ENCODE results near the gene IGFBP3.

The IGFBP3 gene

GRCh38 chr7:45869426-45869825 lies 51.6 kb downstream of the IGFBP3 start:
- H3K9me3 ChIP-seq (ENCODE audit: control extremely low read depth in 1 of 5, control insufficient read depth in 4 of 5, insufficient read depth in 2 of 5, low read depth in 1 of 5, low read length in 4 of 5), result no peaks in the 10 kb centered on the region
- H3K4me3 ChIP-seq (ENCODE audit: control insufficient read depth in 1 of 7, extremely low read depth in 1 of 7, insufficient read depth in 4 of 7, low read depth in 2 of 7, low read length in 6 of 7), result no peak overlapping the region
- no peak overlapping the region for H3K27ac ChIP-seq (ENCODE audit: insufficient read depth in 1 of 2, low read depth in 1 of 2, low read length in 2 of 2, poor library complexity in 1 of 2, severe bottlenecking in 2 of 2)
- ChIA-PET POLR2A (no interaction called here), CTCF (no interaction called here)
- H3K4me1 ChIP-seq (ENCODE audit: control extremely low read depth in 1 of 4, control insufficient read depth in 4 of 4, insufficient read depth in 4 of 4, low read length in 3 of 4), result no peaks in the 10 kb centered on the region
- no peak for DNase-seq
- H3K27me3 ChIP-seq (replicated peaks in 2 of 5; ENCODE audit: control insufficient read depth in 4 of 5, insufficient read depth in 5 of 5, low read length in 4 of 5), result peaks cover 0 to 7% (median 2%) of the 10 kb centered on the region in 5 experiments
- no peaks in the 10 kb centered on the region for H3K36me3 ChIP-seq (ENCODE audit: control insufficient read depth in 4 of 4, insufficient read depth in 4 of 4, low read length in 3 of 4)
- WGBS (ENCODE audit: insufficient coverage), result 100% methylated on average over 2 of the region's 4 CpGs

DNA sequence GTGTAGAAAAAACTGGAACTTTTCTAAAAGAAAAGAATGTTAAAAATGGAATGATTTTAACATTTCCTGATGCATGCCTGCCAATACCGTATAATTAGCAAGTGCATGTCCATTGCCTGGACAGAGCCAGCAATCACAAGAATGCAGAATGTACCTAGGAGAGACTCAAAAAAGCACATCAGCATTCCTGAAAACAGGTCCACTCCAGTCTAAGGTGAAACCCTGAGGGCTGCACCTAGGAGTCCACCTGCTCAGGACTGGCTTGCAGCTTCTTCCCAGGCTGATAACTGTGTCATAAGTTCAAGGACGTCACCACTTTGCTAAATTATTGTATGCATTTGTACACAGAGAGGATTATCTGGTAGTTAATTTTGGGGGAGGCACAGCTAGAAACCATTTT lies 53.6 kb downstream of the IGFBP3 start:
- CTCF ChIA-PET, result no interaction called here
- Histone ChIP-seq H3K27me3 (replicated peaks in 2 of 5; ENCODE audit: control insufficient read depth in 4 of 5, insufficient read depth in 5 of 5, low read length in 4 of 5) (peaks cover 0 to 9% (median 2%) of the 10 kb centered on the region in 5 experiments), H3K9me3 (ENCODE audit: control extremely low read depth in 1 of 5, control insufficient read depth in 4 of 5, insufficient read depth in 2 of 5, low read depth in 1 of 5, low read length in 4 of 5) (no peaks in the 10 kb centered on the region), H3K4me3 (ENCODE audit: control insufficient read depth in 1 of 7, extremely low read depth in 1 of 7, insufficient read depth in 4 of 7, low read depth in 2 of 7, low read length in 6 of 7) (no peak overlapping the region), H3K4me1 (ENCODE audit: control extremely low read depth in 1 of 4, control insufficient read depth in 4 of 4, insufficient read depth in 4 of 4, low read length in 3 of 4) (no peaks in the 10 kb centered on the region), H3K27ac (ENCODE audit: insufficient read depth in 1 of 2, low read depth in 1 of 2, low read length in 2 of 2, poor library complexity in 1 of 2, severe bottlenecking in 2 of 2) (no peak overlapping the region), H3K36me3 (ENCODE audit: control insufficient read depth in 4 of 4, insufficient read depth in 4 of 4, low read length in 3 of 4) (no peaks in the 10 kb centered on the region)
- WGBS (ENCODE audit: insufficient coverage), result 92% methylated on average over 2 of the region's 2 CpGs
- POLR2A ChIA-PET, result no interaction called here
- no peak for DNase-seq

DNA sequence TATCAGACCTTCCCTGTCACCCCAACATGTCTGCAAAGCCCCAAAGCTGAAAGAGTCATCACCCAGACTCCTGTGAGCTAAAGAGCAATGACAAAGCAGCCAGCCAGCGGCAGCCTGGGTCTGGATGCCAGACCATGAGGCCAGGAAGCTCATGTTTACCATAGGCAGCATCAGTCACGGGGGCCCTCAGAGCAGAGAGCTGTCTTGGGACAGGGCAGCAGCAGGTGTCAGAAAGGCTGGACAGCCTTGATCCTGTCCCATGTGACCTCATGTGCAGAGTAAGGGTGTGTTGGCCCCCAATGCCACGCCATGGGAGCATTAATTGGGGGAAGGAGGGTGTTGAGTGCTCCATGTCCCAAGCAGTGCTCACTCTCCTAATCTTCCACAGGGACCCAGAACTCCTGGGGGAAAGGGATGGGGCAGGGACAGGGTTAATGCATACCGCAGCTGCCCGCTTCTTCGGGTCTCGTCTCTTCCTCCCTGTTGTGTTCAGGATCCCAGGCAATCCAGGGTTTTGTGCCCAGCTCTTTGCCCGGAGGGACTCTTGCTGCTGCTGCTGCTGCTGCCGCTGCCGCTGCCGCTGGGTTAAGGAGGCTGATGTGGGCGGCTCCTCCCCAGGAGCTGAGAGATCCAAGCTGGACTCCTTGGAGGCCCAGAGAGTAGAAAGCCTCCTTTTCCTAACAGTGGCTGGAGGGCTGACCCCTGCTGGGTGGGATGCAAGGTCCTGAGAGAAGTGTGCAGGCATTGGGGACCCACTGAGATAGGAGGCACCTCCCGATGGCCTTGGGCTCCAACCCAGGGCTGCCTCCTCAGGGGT lies 55.3 kb downstream of the IGFBP3 start:
- no peak overlapping the region for H3K4me3 ChIP-seq (ENCODE audit: control insufficient read depth in 1 of 7, extremely low read depth in 1 of 7, insufficient read depth in 4 of 7, low read depth in 2 of 7, low read length in 6 of 7)
- WGBS (ENCODE audit: insufficient coverage), result 84% methylated on average over 12 of the region's 13 CpGs
- POLR2A ChIA-PET, result no interaction called here
- no peaks in the 10 kb centered on the region for H3K9me3 ChIP-seq (ENCODE audit: control extremely low read depth in 1 of 5, control insufficient read depth in 4 of 5, insufficient read depth in 2 of 5, low read depth in 1 of 5, low read length in 4 of 5)
- no peak overlapping the region for H3K27ac ChIP-seq (ENCODE audit: insufficient read depth in 1 of 2, low read depth in 1 of 2, low read length in 2 of 2, poor library complexity in 1 of 2, severe bottlenecking in 2 of 2)
- peaks cover 0 to 11% (median 2%) of the 10 kb centered on the region in 5 experiments for H3K27me3 ChIP-seq (replicated peaks in 2 of 5; ENCODE audit: control insufficient read depth in 4 of 5, insufficient read depth in 5 of 5, low read length in 4 of 5)
- CTCF ChIA-PET, result interaction anchor here (0.9 to 1.2 kb wide), 2 partner anchors 12 to 17 kb away, joined by 3 read pairs; no protein-coding TSS in a partner anchor
- H3K4me1 ChIP-seq (ENCODE audit: control extremely low read depth in 1 of 4, control insufficient read depth in 4 of 4, insufficient read depth in 4 of 4, low read length in 3 of 4), result no peaks in the 10 kb centered on the region
- no peak for DNase-seq
- H3K36me3 ChIP-seq (ENCODE audit: control insufficient read depth in 4 of 4, insufficient read depth in 4 of 4, low read length in 3 of 4), result no peaks in the 10 kb centered on the region

DNA sequence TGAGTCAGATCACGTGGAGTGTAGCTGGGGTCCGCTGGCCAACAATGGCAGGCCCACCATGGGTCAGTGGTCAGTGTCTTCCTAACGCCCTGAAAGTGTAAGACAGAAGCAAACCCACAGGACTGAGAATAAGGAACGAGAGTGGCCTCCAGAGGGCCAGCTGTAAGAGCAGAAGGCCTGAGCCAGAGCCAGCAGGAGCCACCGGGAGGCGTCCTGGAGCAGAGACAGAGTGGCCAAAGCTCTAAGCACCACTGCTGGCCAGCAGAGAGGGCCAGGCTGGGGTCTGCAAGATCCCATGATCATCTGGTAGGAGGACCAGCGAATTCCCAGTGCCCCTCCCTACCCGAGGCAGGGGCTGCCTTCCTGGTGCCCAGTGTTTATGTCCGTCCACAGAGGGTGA lies 57.4 kb downstream of the IGFBP3 start:
- no peaks in the 10 kb centered on the region for H3K9me3 ChIP-seq (ENCODE audit: control extremely low read depth in 1 of 5, control insufficient read depth in 4 of 5, insufficient read depth in 2 of 5, low read depth in 1 of 5, low read length in 4 of 5)
- H3K27ac ChIP-seq (ENCODE audit: insufficient read depth in 1 of 2, low read depth in 1 of 2, low read length in 2 of 2, poor library complexity in 1 of 2, severe bottlenecking in 2 of 2), result no peak overlapping the region
- no peak for DNase-seq
- CTCF ChIA-PET, result no interaction called here
- H3K36me3 ChIP-seq (ENCODE audit: control insufficient read depth in 4 of 4, insufficient read depth in 4 of 4, low read length in 3 of 4), result no peaks in the 10 kb centered on the region
- H3K4me1 ChIP-seq (ENCODE audit: control extremely low read depth in 1 of 4, control insufficient read depth in 4 of 4, insufficient read depth in 4 of 4, low read length in 3 of 4), result no peaks in the 10 kb centered on the region
- H3K27me3 ChIP-seq (replicated peaks in 2 of 5; ENCODE audit: control insufficient read depth in 4 of 5, insufficient read depth in 5 of 5, low read length in 4 of 5), result peaks cover 0 to 11% (median 2%) of the 10 kb centered on the region in 5 experiments
- POLR2A ChIA-PET, result no interaction called here
- WGBS (ENCODE audit: insufficient coverage), result 82% methylated on average over 8 of the region's 9 CpGs
- no peak overlapping the region for H3K4me3 ChIP-seq (ENCODE audit: control insufficient read depth in 1 of 7, extremely low read depth in 1 of 7, insufficient read depth in 4 of 7, low read depth in 2 of 7, low read length in 6 of 7)
